Measurements from ENCODE around the gene DSCAM.

- TF ChIP-seq POLR2A (IDR thresholded peaks at IDR 0.05) (no peak), CTCF (IDR thresholded peaks at IDR 0.05) (no peak), POLR2AphosphoS5 (IDR thresholded peaks at IDR 0.05) (no peak)
These were observed 712.0 kb downstream of the DSCAM start for GRCh38 chr21:40134731-40135492.

Data from gastroesophageal sphincter (tissue), 3 donors.